HG02870 (cell line): ENCODE measurements around the gene HOTAIR.

ENCODE experiments used
- ATAC-seq: cut with Tn5 transposase; IDR thresholded peaks from one replicate; pipeline ENCODE4 v1.9.1; 2021; ENCODE audit warnings: mild to moderate bottlenecking, moderate library complexity; ENCODE audit not compliant: unreplicated experiment

HOTAIR gene

DNA sequence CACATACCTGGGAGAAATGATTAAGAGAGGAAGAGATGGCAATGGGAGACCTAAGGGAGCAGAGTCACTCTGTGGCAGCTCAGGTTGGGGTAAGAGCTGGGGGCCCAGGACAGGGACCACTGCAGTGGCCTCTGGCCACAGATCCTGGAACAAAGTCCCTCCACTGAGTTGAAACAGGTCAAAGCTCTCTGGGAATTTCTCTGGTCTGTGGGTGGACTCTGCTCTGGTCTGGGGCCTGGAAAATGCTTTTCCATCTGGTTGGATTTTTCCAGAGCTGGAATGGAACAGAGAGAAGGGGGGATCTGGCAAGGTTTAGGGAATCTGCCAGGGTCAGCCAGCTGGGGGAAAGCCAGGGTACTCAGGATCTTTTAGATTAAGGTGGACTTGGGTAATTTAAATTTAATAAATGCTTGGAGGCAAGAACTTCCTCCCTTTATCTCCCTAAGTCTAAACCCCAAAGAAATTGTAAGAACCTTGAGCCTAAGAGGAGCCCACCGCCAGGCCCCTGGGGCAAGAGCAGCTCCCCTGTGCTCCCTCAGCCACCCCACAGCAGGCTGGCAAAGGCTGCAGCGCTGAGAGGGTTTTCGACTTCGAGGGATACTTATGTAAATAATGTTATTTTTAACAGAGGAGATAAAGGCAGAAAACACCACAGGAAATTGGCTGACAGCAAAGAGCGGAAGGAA lies 13.9 kb upstream of the HOTAIR start:
- no peak for ATAC-seq

DNA sequence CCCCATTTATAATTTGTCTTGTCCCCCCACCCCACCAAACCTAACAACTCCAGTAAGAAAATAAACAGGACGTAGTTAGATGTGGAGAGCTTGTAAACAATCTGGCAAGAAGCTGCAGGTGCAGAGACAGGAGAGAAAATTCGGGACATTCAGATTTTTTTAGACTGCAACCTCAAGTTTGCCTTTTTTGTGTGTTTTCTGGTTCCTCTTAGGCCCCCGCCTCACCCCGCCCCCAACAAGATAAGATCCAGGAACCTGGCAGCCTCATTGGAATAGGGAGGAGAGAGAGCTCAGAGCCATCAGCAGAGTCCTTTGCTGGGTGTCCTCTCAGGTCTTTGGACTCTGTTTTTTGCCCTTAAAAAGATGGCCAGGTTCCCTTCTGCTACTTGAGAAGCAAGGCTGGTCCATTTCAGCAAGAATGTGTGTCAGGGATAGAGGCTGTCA lies 13.1 kb upstream of the HOTAIR start:
- ATAC-seq: no peak

- no peak for ATAC-seq
Observed at GRCh38 chr12:53986686-53987483, 12.1 kb upstream of the HOTAIR start.

- no peak for ATAC-seq
Observed at GRCh38 chr12:53985994-53986685, 11.4 kb upstream of the HOTAIR start.

DNA sequence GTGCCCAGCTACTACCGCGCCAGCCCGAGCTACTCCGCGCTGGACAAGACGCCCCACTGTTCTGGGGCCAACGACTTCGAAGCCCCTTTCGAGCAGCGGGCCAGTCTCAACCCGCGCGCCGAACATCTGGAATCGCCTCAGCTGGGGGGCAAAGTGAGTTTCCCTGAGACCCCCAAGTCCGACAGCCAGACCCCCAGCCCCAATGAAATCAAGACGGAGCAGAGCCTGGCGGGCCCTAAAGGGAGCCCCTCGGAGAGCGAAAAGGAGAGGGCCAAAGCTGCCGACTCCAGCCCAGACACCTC lies 10.9 kb upstream of the HOTAIR start:
- no peak for ATAC-seq

DNA sequence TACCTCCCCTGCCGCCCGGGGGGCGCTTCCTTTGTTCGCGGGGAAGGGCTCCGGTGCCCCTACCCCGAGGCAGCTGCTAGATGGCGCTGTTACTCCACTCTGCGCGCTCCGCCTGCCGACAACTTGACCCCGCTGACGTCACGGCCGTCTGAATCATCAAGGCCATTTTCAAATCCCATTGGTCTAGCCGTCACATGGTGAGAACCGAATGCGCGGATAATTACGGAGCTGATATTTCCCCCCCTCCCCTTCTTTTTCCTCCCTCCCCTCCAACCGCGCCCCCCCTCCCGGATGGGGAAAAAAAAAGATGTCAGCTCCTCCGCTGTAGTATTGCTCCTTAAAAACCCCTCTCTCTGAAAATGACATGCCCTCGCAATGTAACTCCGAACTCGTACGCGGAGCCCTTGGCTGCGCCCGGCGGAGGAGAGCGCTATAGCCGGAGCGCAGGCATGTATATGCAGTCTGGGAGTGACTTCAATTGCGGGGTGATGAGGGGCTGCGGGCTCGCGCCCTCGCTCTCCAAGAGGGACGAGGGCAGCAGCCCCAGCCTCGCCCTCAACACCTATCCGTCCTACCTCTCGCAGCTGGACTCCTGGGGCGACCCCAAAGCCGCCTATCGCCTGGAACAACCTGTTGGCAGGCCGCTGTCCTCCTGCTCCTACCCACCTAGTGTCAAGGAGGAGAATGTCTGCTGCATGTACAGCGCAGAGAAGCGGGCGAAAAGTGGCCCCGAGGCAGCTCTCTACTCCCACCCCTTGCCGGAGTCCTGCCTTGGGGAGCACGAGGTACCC lies 10.3 kb upstream of the HOTAIR start, which contains the start of gene HOXC10:
TSS of gene HOXC10 (plus strand) at position 246 of the 791 bp plus-strand sequence. CDS start at position 360, 114 bp downstream.
- no peak for ATAC-seq

DNA sequence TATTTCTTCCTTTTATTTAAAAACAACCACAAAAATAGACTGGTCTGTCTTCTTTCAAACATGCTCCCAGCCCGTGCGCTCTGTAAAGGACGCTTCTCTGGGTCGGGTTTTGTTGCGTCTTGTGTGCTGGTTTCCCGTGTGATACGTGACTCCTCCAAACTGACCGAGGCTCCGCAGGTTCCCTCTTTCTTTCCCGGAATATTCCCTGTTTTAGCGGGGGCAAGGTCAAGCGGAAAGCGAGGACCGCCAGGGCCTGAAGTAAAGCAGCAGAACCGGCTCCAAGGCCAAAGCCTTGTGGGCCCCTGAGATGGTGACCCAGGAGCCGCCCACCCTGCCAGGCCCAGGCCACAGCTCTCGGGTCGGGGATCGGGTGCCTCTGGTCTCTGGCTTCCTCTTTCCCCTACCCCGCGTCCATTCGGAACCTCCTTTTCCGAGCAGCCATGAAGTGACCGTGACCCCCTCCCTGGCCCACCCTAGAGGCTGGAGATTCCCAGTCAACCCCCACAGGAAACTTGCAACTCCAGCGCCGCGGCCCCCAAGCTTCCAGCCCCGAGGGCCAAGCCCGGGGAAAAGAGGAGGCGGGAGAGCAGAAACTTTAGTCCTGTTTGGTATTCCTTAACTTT lies 9.3 kb upstream of the HOTAIR start:
- ATAC-seq: no peak

- no peak for ATAC-seq
Observed at GRCh38 chr12:53983568-53983949, 8.8 kb upstream of the HOTAIR start.

GRCh38 chr12:53982648-53983567 lies 8.2 kb upstream of the HOTAIR start:
- ATAC-seq: no peak

DNA sequence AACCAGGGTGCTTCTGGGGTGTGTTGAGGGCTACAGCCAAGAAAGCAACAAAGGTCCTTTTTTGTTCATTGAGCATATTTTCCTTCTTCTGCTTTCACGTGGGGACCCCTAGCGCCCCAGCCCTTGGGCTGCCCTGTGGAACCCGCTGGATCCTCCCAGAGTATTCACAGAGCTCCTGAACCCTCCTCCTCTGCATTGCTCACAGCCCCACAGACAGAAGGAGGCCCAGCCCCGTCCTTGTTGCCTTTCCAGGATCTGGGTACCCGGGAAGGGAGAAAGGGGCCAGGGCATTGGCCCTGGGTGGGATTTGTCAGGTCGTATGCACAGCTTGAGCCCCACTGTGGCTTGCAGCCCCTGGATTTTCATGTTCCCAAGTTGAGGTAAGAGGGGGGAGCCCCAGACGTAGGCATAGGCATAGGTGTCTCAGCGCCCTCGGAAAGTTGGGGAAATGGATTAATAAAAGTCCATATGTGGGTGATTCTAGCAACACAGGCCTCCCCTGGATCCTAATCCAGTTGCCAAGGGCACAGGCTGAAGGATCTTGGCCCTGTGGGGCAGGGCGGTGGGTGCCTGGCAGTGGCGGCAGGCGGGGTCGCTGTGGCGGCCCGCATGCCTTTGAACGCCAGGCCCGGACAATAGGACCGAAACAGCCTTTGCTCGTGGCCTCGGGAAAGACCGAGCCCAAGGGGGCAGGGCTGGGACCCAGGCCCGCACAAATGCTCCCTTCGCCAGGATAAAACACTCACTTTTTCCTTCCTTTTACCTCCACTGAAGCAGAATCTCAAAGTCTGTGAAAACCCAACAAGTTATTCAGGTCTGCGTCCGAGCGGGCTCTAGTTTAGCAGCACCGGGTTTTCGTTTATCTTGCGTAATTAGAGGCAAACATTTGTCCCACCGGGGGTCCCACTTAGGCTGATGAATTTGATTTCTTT lies 7.1 kb upstream of the HOTAIR start:
- no peak for ATAC-seq

- no peak for ATAC-seq
Observed at GRCh38 chr12:53980802-53981496, 6.2 kb upstream of the HOTAIR start.

GRCh38 chr12:53980104-53980801 lies 5.5 kb upstream of the HOTAIR start:
- ATAC-seq: no peak

GRCh38 chr12:53978477-53979356 lies 4.0 kb upstream of the HOTAIR start:
- no peak for ATAC-seq

- no peak for ATAC-seq
Observed at GRCh38 chr12:53977596-53978445, 3.1 kb upstream of the HOTAIR start.

GRCh38 chr12:53976823-53977595 lies 2.3 kb upstream of the HOTAIR start:
- no peak for ATAC-seq
